Midbrain (tissue), 1 donor: ENCODE results near the gene ATP8A2.
"Not testable (repeated sequence)": the region's sequence is repeated elsewhere in the genome, so short reads cannot be mapped to it uniquely, and the experiment has no call there.

Experiments used
- DNase-seq: peaks from one replicate; lab custom pipeline; 2025; lab: John Stamatoyannopoulos, UW

Gene ATP8A2

DNA sequence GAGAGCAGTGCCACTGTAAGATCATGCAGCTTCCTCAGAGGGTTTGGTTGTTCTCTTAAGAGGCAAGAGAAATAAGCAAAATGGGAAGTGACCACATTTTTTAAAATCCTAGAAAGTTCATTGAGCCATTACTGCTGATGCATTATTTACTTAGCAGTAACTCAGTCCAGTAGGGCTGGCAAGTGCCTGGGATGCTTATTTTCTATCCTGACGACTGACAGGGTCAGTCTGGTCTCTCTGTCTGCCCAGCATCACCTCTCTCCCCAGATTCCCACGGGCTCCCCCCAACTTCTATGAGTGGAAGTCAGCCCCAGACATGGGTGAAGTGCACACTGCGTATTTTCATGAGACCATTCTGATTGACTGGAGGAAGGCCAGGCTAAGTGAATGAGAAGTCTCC is 669.7 kb downstream of the ATP8A2 start:
- no peak for DNase-seq

DNA sequence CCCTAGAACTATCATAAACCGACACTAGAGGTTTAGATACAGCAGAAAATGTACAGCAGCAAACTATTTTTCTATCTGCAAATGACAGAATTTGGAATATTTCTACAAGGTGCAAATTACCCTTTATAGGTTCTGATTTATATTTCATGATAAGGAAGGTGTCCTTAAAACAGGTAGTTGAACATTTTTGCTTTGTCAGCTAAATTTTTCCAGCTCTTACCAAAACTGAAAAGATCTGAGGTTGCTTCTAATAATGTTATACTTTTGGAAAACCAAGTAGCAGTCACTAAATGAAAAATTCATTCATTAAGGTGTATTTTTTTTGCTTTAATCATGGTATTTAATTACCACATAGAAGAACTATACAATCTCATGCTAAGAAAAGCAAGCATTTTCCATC is 671.0 kb downstream of the ATP8A2 start:
- DNase-seq = no peak

DNA sequence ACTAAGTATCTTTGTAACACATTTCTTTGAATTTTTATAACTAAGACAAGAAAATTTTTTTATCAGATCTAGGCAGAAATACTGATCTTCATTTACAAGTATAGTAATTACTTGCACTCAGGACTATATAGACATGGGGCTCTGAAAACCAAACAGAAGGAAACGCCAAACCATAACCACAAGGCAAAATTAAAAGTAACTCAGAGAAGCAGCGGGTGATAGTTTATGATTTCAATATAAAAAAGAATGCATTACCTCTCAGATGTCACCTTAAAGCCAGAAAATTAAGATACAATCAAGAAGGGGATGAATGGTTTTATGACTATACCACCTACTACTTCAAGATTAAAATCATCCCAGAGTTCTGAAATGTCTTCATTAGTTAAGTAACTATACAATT is 673.4 kb downstream of the ATP8A2 start:
- no peak for DNase-seq

DNA sequence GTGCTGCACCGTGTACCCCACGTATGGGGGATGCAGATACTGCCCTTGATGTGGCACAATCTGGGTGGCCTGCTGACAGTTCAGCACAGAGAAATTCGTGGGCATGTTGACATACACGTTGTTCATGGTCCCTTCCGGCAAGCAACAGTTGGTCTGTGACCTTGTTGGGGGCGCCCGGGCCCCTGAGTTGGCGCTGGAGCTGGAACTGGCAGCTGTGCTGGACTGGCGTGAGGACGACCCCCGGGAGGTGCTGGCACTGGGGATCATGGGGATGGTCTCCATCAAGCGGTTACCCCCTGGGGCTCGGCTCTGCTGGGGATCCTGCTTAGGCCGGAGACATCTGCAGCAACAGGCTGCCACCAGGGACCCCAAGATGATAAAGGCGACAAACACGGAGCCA is 674.9 kb downstream of the ATP8A2 start:
- no peak for DNase-seq

DNA sequence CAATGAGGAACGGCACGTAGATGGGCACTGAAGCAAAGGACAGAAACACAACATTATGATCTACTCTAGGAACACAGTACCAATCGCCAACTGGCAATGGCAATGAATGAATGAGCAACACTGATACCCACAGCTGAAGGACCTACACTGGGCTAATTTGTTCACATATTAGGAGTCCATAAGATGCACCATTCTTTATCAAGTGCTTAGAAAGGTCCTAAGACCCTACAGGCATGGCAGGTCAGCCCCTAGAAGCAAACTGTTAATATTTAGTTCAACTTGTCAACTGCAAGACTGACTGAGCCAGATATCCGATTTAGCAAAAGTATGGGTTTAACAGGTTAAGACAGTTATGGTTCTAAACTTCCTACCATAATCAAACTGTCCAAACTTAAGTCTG is 675.3 kb downstream of the ATP8A2 start:
- DNase-seq = no peak

DNA sequence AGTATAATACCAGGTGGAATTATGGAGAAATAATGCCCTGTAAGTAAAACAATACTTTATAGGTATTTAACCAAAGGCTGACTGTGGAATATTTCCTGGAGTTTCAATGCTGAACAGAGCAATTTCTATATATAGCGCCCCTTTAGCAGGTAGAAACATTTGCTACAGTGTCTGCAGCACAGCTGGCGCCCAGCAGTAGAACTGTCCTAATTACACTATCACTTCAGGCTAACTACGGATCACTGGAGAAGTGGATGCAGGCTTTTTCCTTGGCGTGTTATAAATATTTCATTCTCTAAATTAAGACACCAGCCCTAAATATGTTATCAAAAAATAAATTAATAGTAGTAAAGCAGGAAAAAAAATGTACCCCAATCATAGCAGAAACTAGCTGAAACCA is 677.0 kb downstream of the ATP8A2 start:
- no peak for DNase-seq

DNA sequence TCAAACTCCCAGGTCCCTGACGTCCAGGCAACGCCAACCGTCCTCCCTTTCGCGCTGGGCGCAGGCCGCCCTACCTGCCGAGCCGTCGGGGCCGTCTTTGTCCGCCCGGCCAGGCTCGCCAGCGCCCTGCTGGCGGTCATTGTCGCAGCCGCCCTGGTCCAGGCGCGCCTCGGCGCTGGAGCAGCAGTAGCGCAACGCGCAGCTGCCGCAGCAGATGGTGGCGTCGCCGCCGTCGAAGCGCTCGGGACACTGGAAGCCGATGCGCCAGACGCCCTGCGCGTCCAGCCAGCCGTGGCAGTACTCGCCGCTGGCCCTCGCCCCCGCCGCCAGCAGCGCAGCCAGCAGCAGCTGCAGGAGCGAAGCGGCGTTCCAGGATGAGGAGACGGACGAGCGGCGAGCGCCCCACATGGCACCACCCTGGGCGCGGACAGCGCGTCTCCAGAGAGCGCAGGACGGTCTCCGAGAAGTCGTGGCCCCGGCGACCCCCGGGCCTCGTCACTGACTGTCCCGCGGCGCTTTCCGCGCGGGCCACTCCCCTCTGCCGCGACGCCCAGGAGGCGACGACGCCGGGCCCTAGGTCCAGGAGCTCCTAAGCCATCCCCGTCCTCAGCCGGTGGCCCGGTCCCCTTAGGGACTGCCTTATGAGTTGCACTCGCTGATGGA is 678.9 kb downstream of the ATP8A2 start:
- DNase-seq = peak; percentile 20

DNA sequence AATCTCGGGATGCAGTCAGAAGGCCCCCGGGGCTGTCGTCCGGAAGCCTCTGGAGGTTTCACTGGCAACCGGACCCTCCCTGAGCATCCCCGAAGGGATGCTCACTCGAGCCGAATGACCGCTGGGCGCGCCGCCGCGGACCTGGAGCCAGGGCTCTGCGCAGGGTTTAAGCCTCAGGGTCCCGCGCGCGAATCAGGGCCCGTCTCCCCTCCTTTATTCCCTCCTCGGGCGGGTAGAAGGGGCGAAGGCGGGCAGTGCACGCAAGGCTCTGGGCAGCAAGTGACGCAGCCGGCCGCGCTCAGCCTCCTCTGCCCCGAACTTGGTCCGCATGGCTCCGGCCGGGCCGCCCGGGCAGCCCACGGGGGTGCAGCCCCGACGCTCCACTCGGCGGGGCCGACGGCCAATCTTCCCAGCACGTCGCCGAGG is 679.5 kb downstream of the ATP8A2 start:
- DNase-seq = peak; percentile 24

DNA sequence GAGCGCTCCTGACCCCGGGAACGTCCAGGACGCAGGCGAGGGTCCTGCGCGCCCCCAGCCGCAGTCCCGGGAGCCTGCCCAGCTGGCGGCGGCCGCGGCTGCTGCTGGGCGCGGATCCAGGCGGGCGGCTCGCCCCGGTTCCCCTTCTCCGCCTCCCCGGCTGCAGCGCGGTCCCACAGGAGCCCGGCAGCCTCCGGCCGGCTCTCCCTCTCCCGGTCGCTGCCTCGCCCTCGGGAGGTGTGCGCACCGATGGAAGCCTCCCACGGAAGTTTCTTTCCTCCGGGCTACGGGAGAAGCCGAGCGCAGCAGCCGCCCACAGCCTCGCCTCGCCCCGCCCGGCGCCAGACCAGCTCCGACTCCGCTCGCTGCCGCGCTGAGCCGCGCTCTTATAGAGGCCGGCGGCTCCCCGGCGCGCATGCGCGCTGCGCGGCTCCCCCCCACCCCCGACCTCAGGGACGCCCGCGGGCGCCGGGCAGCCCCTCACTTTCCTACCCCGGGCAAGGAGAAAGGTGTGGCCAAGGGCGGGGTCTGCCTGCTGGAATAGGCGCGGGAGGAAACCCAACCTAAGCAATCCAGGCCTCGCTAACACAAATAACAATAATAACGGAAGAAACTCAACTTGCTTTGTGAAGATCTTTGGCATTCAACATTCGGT is 680.0 kb downstream of the ATP8A2 start, which contains the start of gene SHISA2:
SHISA2 (minus strand) TSS at position 360 of the 655 bp plus-strand sequence. CDS start 1,041 bp downstream, outside the sequence.
- DNase-seq = peak; percentile 59

DNA sequence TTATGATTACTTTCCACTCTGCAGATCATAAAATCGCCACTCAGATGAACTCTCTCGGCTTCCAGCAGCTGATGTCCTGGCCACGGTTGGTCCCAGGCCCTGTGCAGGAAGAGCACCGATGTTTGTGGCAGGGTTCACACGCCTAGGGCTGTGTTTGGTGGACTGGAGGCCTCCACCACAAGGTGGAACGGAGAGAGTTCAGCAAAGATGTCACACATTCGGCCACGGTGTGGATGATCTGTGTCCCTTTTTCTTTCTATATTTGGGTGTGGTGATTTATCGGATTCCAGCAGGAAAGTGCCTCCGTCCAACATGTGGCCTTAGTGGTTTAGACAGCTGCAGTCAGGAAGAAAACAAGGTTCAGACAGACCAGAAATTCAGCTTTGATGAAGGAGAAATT is 680.6 kb downstream of the ATP8A2 start:
- no peak for DNase-seq

DNA sequence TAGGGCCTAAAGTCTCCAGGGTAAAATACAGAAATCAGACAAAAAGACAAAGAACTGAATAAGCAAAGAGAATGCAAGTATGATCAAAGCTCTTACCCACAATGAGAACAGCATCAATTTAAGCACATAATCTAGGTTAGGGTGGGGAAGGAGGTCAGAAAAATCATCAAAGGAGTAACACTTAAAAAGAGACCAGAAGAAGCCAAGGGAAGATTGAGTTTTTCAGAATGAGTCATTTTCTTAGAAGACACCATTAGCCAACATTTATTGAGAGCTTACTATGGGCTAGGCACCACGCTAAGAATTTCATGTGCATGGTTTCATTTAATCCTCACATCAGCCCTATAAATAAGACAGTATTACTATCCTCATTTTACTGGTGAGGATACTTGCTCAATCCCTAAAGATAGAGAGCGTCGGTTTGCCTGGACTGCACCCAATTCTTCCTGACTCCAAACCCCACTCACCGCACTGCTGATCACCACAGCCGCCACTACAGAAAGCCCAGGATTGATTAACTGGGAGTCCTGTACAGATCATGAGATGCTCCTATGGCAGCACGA is 681.7 kb downstream of the ATP8A2 start:
- DNase-seq = no peak

DNA sequence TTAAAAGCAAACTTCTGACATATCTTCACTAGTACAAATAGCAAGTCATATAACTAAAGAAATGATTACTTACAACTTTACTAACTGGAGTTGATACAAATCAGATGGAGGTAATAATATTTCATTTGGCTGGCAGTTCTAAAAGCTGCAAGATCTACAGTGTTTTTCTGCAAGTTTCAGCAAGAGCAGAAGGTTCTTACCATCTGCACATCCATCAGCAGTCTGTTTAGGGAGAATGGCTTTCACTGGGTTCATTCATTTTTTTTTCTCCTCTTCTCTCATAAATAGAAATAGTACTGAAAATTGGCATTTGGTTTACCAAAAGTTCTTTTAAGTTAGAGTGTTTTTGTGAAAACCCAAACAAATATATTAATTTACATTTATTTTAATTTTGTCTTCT is 683.1 kb downstream of the ATP8A2 start:
- DNase-seq = no peak

DNA sequence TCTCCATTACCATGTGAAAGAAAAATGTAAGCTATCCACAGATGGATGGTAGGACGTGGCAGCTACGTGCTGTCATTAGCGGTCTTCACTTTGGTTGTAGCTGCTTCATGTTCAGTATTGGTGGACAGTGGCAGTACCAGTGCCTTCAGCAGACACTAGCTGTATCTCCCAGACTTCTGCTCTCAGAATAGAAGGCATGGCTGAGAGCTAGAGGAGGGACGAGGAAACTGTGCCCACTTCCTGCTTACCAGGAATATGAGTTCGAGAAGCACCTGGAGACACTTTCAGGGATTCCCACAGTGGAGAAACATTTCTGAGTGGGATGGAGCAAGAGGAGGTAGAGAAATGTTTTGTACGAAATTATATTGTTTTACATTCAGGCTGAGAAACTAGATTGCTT is 686.9 kb downstream of the ATP8A2 start:
- DNase-seq = no peak

DNA sequence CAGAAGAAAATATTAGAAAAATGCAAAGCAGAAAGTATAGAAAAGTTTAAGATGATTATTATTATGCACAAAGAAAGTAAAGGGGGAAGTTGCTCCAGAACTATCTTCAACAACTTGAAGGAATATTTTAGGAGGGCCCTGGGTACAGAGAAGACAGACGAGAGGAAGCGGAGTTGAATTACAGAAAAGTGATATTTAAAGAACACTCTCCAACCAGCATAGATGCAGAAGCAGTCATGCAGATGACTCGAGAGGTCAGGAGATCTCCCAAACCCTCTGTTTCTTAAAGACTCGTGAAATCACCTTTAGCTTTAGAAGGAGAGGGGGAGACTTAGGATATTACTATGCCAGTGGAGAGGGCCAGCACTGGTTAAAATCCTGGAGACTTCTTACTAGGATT is 688.6 kb downstream of the ATP8A2 start:
- DNase-seq = no peak

DNA sequence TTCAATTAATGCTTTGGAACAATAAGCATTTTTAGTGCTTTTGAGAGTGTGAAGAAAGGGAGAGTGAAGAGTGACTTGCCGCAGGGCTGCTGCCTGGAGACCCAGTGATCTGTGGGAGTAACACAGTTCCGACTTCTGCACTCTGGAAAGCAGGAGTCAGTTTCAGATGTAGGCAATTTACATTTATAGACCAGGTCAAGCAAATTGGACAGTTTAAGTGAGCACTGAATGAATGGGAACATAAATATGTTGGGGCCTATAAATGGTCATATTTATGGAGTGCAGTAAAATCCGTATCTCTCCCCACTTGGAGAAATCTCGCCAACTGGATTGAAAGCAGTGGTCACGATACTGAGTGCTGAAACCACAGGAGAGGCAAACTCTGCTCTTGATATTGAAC is 689.5 kb downstream of the ATP8A2 start:
- DNase-seq = no peak

DNA sequence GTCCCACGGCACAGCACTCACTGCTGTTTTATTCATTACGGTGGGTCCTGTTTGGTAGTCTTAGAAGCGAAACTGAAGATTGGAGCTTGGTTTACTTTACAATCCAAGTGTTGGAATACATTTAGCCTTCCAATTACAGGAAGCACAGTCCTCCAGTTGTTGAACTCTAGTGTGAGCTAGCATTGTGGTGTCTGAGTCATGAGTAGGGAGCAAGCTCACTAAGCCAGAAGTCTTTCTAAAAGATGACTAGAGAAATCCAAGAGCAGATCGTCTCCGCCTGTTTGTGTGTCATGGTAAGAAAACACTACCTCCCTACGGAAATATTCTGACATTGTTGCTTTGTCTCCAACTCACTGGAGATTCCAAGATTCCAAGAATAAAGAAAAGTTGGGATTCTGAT is 690.2 kb downstream of the ATP8A2 start:
- no peak for DNase-seq

DNA sequence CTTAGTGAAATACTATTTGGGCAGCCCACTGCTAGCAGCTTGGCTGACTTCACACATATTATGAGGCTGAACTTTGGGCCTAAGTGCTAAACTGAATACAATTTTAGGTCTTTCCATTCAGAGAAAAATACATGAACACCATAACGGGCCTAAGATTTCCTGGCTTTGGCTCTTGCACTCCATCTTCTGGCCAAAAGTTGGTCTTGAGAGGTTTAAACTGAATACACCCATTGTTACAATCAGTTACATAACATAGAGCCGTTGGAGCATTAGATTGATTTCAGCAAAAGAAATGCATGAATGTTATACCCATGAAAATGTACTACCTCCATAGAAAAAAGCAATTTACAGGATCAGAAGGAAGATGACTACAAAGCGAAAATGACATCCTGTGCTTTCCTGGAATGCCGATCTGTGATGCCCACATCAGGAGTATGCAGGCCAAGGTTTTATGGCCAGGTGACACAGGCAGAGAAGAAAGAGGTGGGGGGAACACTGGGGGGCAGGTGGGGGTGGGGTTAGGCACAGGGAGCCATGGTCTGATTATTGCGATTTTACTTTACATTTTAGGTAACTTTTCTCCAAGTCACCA is 691.2 kb downstream of the ATP8A2 start:
- peak; percentile 86 for DNase-seq

DNA sequence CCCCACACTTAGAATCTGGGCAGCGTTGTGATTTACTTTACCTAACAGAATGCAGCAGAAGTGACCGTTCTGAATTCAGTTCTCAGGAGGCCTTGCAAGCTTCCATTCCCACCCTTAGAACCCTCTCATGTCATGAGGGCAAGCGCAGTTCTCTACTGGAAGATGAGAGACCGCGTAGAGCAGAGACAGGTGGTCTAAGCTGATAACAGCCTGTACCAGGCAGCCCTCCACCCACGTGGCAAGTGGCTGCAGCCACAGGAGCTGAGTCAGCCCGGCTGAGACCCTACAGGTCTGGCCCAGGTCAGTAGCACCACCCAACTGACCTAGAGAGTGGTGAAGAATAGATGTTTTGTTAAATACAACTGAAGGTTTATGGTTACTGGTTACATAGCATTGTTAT is 694.7 kb downstream of the ATP8A2 start:
- not testable (repeated sequence) for DNase-seq

DNA sequence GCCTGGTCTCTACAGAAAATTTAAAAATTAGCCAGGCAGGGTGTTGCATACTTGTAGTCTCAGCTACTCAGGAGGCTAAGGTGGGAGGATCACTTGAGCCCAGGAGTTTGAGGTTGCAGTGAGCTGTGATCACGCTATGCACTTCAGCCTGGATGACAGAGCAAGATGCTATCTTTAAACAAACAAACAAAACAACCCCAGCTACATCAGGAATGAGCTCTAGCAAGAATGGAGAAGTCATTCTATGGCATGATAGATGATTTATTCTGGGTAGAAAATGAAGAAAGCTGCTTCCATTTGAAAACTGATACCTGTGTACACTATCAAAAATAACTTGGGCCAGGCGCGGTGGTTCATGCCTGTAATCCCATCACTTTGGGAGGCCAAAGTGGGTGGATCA is 695.8 kb downstream of the ATP8A2 start:
- no peak for DNase-seq

DNA sequence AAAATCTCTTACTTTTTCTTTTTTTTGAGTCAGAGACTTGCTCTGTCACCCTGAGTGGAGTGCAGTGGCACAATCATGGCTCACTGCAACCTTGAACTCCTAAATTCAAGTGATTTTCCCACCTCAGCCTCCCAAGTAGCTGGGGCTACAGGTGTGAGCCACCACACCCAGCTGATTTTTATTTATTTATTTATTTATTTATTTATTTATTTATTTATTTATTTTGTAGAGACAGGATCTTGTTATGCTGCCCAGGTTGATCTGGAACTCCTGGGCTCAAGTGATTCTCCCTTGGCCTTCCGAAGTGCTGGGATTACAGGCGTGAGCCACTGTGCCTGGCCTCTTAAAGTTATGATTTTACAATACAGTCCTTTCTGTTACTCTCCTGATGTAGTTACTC is 696.6 kb downstream of the ATP8A2 start:
- DNase-seq = not testable (repeated sequence)

DNA sequence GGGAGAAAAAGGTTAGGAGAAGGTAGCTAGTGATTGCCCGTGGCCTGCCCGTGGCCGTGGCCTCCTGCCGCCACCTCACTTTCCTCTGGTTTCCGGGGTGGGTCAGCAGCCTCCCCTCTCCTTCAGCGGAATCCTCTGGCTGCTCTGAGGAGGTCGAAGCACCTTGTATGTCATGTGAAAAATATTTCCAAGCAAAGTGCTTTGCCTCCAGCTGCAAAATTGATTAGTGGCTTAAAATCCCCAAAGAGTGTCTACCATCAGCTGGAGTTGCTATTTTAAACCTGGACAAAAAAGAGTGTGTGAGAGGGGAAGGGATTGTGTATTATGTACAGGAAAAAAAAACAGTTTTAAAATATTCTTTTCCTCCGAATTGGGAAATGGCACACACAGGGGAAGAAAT is 697.9 kb downstream of the ATP8A2 start:
- not testable (repeated sequence) for DNase-seq

DNA sequence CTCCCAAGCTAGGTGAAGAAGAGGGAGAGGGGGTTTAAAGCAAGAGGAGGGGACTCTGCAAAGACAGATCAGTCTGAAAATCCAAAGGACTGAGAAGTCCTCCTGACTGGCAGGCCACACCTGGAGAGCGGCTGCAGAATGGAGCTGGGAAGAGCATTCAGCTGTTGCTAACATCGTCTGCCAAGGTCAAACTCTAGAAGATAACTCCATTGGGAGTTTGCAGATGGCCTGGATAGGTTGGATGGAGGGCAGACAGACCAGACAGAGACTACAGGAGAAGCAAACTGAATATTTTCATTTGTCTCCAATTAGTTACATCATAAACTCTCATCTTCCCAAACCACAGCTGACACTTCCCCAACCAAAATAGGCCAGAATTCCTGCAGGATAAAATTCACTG is 699.9 kb downstream of the ATP8A2 start:
- no peak for DNase-seq

DNA sequence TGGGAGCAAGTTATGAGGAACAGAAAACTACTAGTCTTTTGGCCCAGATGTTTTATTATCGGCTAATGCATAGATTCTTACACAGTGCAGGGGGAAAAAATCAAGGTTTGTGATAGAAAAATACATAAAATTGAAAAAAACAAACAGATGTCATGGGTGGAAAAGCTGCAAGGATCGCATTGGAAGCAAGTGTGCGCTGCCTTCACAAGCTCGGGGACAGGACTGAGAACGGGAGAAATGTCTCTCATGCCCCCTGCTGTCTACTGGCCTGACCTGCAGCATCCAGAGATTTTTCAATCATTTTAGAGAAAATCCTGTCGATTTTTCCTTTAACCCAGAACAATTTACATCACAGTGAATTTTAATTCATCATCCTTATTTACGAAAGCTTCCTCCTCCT is 700.6 kb downstream of the ATP8A2 start:
- DNase-seq = peak; percentile 9
